ENCODE measurements around the gene TMEM229B.

- TF ChIP-seq RFX5 (IDR thresholded peaks at IDR 0.05) (no peak), CTCF (IDR thresholded peaks at IDR 0.05) (no peak), HOXB5 (CRISPR knock-in tag; IDR thresholded peaks at IDR 0.05) (no peak), POLR2A (IDR thresholded peaks at IDR 0.05; ENCODE audit: low read length) (no peak), MAZ (IDR thresholded peaks at IDR 0.05; ENCODE audit: borderline replicate concordance, low read depth, low read length) (no peak), RAD21 (conservative IDR thresholded peaks at IDR 0.05 in 1 of 2, IDR thresholded peaks at IDR 0.05 in 1 of 2) (no peak), EP300 (IDR thresholded peaks at IDR 0.05) (no peak), ESRRA (IDR thresholded peaks at IDR 0.05; ENCODE audit: borderline replicate concordance, low read length) (no peak), REST (IDR thresholded peaks at IDR 0.05) (no peak), CBX8 (IDR thresholded peaks at IDR 0.05) (no peak), FOSL2 (IDR thresholded peaks at IDR 0.05) (no peak), FOSL2 (CRISPR knock-in tag; IDR thresholded peaks at IDR 0.05) (no peak), ZNF302 (CRISPR knock-in tag; IDR thresholded peaks at IDR 0.05) (no peak)
These were observed 24.1 kb downstream of the TMEM229B start for GRCh38 chr14:67464377-67464776.

Data from A549 (cell line).